ENCODE results near the gene CIAO2B.
A peak's percentile ranks its signal among the peaks of the same experiment; 100 is the strongest.

DNA sequence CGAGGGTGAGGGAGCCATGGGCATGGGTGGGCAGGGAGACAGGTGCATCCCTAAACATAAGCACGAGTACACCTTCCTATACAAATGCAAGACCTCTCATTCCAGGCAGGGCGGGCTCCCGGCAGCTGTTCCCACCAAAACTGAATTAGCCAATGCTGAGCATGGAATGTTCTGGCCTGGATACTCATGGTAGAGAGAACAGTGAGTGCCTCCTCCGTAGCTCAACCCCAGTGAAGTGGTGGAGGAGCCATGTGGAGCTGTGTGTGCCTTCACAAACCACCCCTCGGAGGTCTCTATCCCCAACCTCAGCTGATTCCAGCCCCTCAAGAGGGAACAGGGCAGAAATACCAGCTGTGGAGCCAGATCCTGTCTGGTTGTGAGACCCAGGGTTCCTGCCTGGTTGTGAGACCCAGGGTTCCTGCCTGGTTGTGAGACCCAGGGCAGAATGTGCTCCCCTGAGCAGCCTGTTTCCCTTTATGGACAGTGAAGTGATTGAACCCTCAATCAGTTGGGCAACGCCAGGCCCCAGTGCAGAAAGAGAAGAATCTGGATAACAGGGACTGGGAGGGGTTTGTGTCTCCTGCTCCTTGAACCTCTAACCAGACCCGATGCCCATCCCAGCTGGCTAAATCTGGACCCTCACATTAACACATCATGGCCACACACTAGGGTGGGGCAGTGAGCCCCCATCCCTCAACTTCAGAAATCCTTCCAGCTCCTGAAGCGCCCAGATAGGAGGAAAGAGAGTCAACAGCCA, 13.1 kb downstream of the CIAO2B start:
- TF ChIP-seq, protein P1, sequence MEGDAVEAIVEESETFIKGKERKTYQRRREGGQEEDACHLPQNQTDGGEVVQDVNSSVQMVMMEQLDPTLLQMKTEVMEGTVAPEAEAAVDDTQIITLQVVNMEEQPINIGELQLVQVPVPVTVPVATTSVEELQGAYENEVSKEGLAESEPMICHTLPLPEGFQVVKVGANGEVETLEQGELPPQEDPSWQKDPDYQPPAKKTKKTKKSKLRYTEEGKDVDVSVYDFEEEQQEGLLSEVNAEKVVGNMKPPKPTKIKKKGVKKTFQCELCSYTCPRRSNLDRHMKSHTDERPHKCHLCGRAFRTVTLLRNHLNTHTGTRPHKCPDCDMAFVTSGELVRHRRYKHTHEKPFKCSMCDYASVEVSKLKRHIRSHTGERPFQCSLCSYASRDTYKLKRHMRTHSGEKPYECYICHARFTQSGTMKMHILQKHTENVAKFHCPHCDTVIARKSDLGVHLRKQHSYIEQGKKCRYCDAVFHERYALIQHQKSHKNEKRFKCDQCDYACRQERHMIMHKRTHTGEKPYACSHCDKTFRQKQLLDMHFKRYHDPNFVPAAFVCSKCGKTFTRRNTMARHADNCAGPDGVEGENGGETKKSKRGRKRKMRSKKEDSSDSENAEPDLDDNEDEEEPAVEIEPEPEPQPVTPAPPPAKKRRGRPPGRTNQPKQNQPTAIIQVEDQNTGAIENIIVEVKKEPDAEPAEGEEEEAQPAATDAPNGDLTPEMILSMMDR (IDR thresholded peaks at IDR 0.05), result no peak
- peak in 1 of 2 donors; percentile 14 for TF ChIP-seq POLR2A (IDR thresholded peaks at IDR 0.05)
